Measurements from ENCODE around the gene CLSTN2.

Gene CLSTN2

GRCh38 chr3:139935016-139935865 is at the start of gene CLSTN2:
Gene CLSTN2 (plus strand): TSS chr3:139935185.
- peak; percentile 22 for DNase-seq (ENCODE audit: insufficient read length, low spot score)
- no peak for FAIRE-seq

- FAIRE-seq = no peak
- DNase-seq (ENCODE audit: insufficient read length, low spot score) = no peak
Observed at GRCh38 chr3:139887431-139887830, 47.6 kb upstream of the CLSTN2 start.

GRCh38 chr3:139888561-139889140 is 46.3 kb upstream of the CLSTN2 start:
- no peak for FAIRE-seq
- no peak for DNase-seq (ENCODE audit: insufficient read length, low spot score)

- FAIRE-seq (no peak), DNase-seq (ENCODE audit: insufficient read length, low spot score) (no peak)
Observed at GRCh38 chr3:139893267-139893962, 41.6 kb upstream of the CLSTN2 start.

GRCh38 chr3:139893963-139894642 is 40.9 kb upstream of the CLSTN2 start:
- DNase-seq (ENCODE audit: insufficient read length, low spot score) = no peak
- FAIRE-seq = no peak

GRCh38 chr3:139894643-139894989 is 40.4 kb upstream of the CLSTN2 start:
- no peak for DNase-seq (ENCODE audit: insufficient read length, low spot score)
- FAIRE-seq = no peak

GRCh38 chr3:139897759-139898158 is 37.2 kb upstream of the CLSTN2 start:
- FAIRE-seq (no peak), DNase-seq (ENCODE audit: insufficient read length, low spot score) (no peak)

- peak; percentile 64 for FAIRE-seq
Observed at GRCh38 chr3:139906418-139906817, 28.6 kb upstream of the CLSTN2 start.

GRCh38 chr3:139909811-139910210 is 25.2 kb upstream of the CLSTN2 start:
- FAIRE-seq (no peak), DNase-seq (ENCODE audit: insufficient read length, low spot score) (no peak)

More at GRCh38 chr3:139906418-139906817, 28.6 kb upstream of the CLSTN2 start:
- DNase-seq (ENCODE audit: insufficient read length, low spot score) = peak; percentile 58

- no peak for FAIRE-seq
Observed at GRCh38 chr3:139916271-139916670, 18.7 kb upstream of the CLSTN2 start.

GRCh38 chr3:139917226-139917785 is 17.7 kb upstream of the CLSTN2 start:
- no peak for FAIRE-seq

More at GRCh38 chr3:139916271-139916670, 18.7 kb upstream of the CLSTN2 start:
- no peak for DNase-seq (ENCODE audit: insufficient read length, low spot score)

GRCh38 chr3:139928708-139929505 is 6.1 kb upstream of the CLSTN2 start:
- no peak for DNase-seq (ENCODE audit: insufficient read length, low spot score)
- FAIRE-seq = no peak

More at GRCh38 chr3:139917226-139917785, 17.7 kb upstream of the CLSTN2 start:
- DNase-seq (ENCODE audit: insufficient read length, low spot score) = no peak

GRCh38 chr3:139930211-139930610 is 4.8 kb upstream of the CLSTN2 start:
- FAIRE-seq (no peak), DNase-seq (ENCODE audit: insufficient read length, low spot score) (no peak)

- FAIRE-seq (no peak), DNase-seq (ENCODE audit: insufficient read length, low spot score) (no peak)
Observed at GRCh38 chr3:139933766-139934165, 1.2 kb upstream of the CLSTN2 start.

- DNase-seq (ENCODE audit: insufficient read length, low spot score) (peak; percentile 27), FAIRE-seq (no peak)
Observed at GRCh38 chr3:139934613-139935015, 371 bp upstream of the CLSTN2 start.

- DNase-seq (ENCODE audit: insufficient read length, low spot score) (peak; percentile 19), FAIRE-seq (no peak)
Observed at GRCh38 chr3:139935866-139936817, 1.2 kb downstream of the CLSTN2 start.

GRCh38 chr3:139937674-139938279 is 2.8 kb downstream of the CLSTN2 start:
- DNase-seq (ENCODE audit: insufficient read length, low spot score) (peak; percentile 33), FAIRE-seq (no peak)

GRCh38 chr3:139939681-139940190 is 4.8 kb downstream of the CLSTN2 start:
- DNase-seq (ENCODE audit: insufficient read length, low spot score) (no peak), FAIRE-seq (no peak)

Measured in HTR-8/SVneo (cell line).